GM12874 (cell line): ENCODE data around the gene SPINK4.

Source experiments
- CTCF ChIP-seq: IDR thresholded peaks from 2 replicates; pipeline ENCODE4 v1.5.1; 2011; ENCODE audit warnings: low read depth, mild to moderate bottlenecking, control low read depth, low read length, moderate library complexity; ENCODE audit not compliant: insufficient read depth

SPINK4 gene

DNA sequence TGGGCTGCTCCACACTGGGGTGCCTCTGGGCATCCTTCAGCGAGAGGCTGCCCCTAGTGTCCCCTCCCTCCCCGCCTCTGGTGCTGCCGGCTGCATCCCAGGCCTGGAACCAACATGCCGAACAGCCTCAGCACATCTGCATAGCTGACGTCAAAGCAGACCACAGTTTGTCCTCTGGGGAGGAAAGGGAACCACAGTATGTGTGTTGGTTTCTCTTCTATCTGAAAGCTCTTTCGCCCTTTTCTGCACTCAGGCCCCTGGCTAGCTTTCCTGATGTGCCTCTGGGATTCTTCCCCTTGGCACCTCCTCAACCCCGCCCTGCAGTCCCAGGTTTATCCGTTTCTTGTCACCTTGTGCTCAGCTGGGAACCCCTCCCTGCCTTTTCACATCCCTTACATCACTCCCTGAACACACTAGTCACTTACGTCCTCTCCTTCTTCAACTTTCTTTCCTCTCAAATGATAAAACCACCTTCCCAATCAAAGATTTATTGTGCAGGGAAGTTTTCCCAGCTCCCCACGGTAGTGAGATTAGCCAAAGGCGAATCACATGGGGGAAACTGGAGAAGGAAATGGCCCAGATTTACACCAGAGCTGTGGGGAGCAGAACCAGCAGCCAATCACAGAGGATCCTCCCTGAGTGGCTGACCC, 37.3 kb upstream of the SPINK4 start:
- no peak for TF ChIP-seq CTCF

DNA sequence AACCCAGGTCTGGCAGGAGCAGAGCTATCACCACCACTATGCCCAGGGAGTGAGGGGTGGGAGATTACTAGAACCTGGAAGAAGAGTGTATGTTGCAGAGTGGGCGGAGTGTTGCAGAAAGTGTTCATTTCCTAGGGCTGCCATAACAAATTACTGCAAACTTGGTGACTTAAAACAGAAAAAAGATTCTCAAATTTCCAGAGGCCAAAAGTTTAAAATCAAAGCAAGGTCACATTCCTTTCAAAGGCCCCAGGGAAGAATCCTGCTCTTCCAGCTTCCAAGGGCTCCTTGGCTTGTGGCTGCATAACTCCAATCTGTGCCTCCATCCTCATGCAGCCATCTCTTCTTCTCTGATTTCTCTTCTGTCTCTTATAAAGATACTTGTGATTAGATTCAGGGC, 30.6 kb upstream of the SPINK4 start:
- TF ChIP-seq CTCF: no peak

GRCh38 chr9:33210006-33210715, 29.8 kb upstream of the SPINK4 start:
- no peak for TF ChIP-seq CTCF

DNA sequence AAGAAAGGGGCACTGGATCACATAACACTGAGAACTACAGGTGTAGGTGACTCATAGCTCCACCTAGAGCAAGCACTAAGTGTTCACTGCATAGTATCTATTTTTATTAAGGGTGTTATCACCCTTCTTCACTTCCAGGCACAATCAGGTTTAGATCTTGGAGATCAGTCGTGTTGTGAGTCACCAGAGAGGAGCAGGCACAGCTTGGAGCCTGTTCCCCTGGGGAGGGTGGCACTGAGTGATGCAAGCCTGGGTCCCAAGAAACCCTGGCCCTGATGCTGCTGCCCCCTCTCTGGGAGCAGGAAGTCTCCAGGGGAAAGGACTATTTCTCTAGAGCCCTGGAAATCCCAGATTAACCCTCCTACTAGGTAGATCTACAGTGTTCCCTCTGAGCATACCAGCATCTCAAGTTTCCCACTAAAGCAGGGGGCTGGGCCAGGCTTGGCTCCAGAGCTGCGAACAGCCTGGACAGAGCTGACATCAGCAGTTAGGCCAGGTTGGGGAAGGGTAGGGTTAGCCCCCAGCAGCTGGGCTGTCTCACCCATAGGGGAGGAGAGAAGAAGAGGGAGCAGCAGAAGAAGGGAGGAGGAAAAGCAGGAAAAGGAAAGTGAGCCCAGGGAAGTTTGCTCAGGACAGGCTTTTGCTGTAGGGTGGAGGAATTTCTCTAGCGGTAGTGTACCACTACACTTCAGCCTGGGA, 28.1 kb upstream of the SPINK4 start:
- TF ChIP-seq CTCF: no peak

DNA sequence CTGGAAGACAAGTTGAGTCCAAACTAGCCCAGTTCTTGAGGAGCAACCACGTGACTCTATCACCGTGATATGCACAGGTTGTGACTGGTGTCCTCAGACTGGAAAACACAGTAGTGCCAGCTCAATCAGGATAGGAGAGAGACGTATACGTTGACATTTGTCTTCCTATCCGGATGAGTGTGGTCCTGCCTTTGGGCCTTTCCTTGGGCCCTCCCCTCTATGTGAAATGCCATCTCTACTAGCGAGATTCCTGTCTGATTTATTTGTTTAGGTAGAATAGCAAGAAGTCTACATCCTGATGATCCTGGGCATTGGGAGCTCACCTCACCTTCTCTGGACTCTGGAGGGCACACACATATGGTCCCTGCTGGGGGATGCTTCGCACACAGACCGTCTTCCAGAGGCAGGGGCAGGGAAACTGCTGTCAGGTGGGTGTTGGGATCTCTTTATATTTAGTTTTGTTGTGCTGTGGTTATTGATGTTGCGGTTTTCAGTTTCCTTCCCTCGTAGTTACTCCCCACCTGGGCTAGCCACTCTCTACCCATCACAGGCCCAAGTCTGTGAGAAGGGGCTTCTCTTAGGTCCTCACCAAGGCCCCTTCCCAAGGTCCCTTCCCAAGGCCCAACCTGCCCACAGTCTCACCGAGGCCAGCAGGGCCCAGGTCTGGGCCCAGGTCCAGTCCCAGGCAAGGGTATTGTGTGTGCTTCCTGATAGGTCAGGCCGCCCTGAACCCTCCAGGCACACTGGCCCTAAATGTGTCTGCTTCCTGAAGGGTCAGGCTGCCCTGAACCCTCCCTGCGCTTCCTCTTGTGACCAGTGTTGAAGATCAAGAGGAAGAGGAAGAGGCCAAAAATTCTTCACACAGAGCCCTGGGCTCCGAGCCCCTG, 19.0 kb upstream of the SPINK4 start:
- TF ChIP-seq CTCF: no peak

- no peak for TF ChIP-seq CTCF
These were observed 18.4 kb upstream of the SPINK4 start for GRCh38 chr9:33221568-33221884.

DNA sequence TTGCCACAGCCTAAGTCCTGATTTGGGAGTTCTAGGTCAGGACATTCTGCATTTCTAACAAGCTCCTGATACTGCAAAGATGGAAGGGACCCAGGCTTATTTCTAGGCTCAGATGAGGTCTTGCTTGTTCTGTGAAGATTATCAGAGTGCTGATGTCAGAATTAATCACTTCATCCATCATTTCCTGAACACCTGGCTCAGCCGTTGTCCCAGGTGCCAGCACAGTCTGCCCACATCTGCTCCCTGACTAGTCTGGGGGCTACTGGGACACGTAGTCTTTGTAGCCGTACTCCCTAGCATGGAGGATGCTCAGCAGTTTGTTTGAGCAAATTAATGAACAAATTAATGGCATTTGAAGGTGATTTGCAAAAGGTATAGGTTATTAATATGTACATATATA, 17.9 kb upstream of the SPINK4 start:
- TF ChIP-seq CTCF: no peak
